Natural killer cell (primary cell): Measurements from ENCODE around the gene MRPL17. TPM values are rescaled to one million over a fixed set of nuclear protein-coding genes. Genes with fewer than 3 reads are reported as not detected.

Experiments
- ATAC-seq, 3 donors: fragments of 150-1000 bp in 2 of 3; fragments of 200-7000 bp in 1 of 3; cut with Tn5 transposase; 1 replicate in 1 of 3; 2 replicates in 2 of 3; pipeline ENCODE4 v1.10.0; 2021; ENCODE audit warnings: mild to moderate bottlenecking in 2 of 3, moderate library complexity in 2 of 3
- DNase-seq, 2 donors: peaks; one replicate each; pipeline versions ENCODE4 v3.0.0 to v3.0.0-alpha.2; 2013 to 2021; ENCODE audit warnings: mixed read lengths in 1 of 2
- H3K27ac ChIP-seq: one replicate; pipeline ENCODE4 v1.5.1; 2013; ENCODE audit warnings: mild to moderate bottlenecking, low read length
- H3K27me3 ChIP-seq: one replicate; pipeline ENCODE4 v1.6.1; 2013; ENCODE audit warnings: low read length; ENCODE audit not compliant: control insufficient read depth, insufficient read depth
- H3K36me3 ChIP-seq: one replicate; pipeline ENCODE4 v1.6.1; 2013; ENCODE audit warnings: low read length; ENCODE audit not compliant: control insufficient read depth, insufficient read depth
- H3K4me1 ChIP-seq: one replicate; pipeline ENCODE4 v1.6.1; 2013; ENCODE audit warnings: low read length; ENCODE audit not compliant: control insufficient read depth, insufficient read depth
- H3K4me3 ChIP-seq: one replicate; pipeline ENCODE4 v1.5.1; 2013; ENCODE audit warnings: low read length
- H3K9me3 ChIP-seq: one replicate; pipeline ENCODE4 v1.6.1; 2013; ENCODE audit warnings: low read length; ENCODE audit not compliant: control insufficient read depth, insufficient read depth
- H3K27ac Mint-ChIP-seq, 2 donors: one replicate each; pipeline ENCODE4 v1.8.0; 2022; ENCODE audit warnings: mild to moderate bottlenecking in 2 of 2, mixed read lengths in 2 of 2, moderate library complexity in 1 of 2
- H3K27me3 Mint-ChIP-seq, 2 donors: one replicate each; pipeline ENCODE4 v1.8.0; 2022; ENCODE audit warnings: low read depth in 2 of 2, mixed read lengths in 2 of 2
- H3K36me3 Mint-ChIP-seq: one replicate; pipeline ENCODE4 v1.8.0; 2022; ENCODE audit warnings: mixed read lengths
- H3K4me1 Mint-ChIP-seq, 2 donors: one replicate each; pipeline ENCODE4 v1.8.0; 2022; ENCODE audit warnings: mixed read lengths in 2 of 2
- H3K4me3 Mint-ChIP-seq: one replicate; pipeline ENCODE4 v1.8.0; 2022; ENCODE audit warnings: mild to moderate bottlenecking, moderate library complexity, mixed read lengths
- H3K9me3 Mint-ChIP-seq, 2 donors: one replicate each; pipeline ENCODE4 v1.8.0; 2022; ENCODE audit warnings: mixed read lengths in 2 of 2
- WGBS: methylation state at CpG from one replicate; pipeline ENCODE4 v1.1.7; 2013; ENCODE audit warnings: missing lambda C conversion rate; ENCODE audit not compliant: insufficient coverage; 5-methylcytosine and 5-hydroxymethylcytosine counted together
- intact Hi-C: fragments of 100-400 bp; cut with micrococcal nuclease; formaldehyde crosslinking; loops from one replicate; pipeline ENCODE4 v1.14.2; 2022
- total RNA-seq, 4 donors: library from RNA; stranded (reverse); fragments of 120-200 nt in 1 of 4; gene quantifications; one replicate each; pipeline versions ENCODE4 v1.2.3 to v1.2.4, GENCODE V29; 2013 to 2022
- TF ChIP-seq, protein P1 (sequence below): fragments of 200-600 bp; IDR thresholded peaks from one replicate; pipeline ENCODE4 v1.8.0; 2022; ENCODE audit warnings: antibody characterized with exemption

Gene MRPL17
- total RNA-seq, 3 donors from 2014 or later (not counting 1 experiment from before 2014, with no cell fraction given) = 9.0 to 11.8 (median 11.4) TPM

DNA sequence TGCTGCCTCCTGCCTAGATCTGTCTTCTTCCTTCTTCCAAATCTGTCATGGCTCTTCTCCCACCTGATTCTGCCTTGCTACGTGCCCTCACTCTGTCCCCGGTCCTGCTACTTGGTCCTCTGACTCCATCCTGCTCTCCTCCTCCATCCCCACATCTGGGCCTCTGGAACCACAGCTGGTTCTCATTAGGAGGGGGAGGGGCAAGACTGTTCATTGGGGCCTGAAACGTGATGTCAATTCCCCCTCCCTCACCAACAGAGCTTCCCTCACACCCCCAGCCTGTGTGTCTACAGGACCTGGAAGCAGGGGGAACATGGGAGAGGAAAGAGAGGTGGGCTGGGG, 36.6 kb downstream of the MRPL17 start:
- H3K4me1 ChIP-seq = peaks cover 33% of the 10 kb centered on the region
- DNase-seq = no peak
- Mint-ChIP-seq H3K4me3 (no peak overlapping the region), H3K27ac (no peak overlapping the region), H3K36me3 (no peaks in the 10 kb centered on the region), H3K4me1 (no peaks in the 10 kb centered on the region), H3K9me3 (no peaks in the 10 kb centered on the region), H3K27me3 (no peaks in the 10 kb centered on the region)
- WGBS = 62% methylated on average over 2 of the region's 3 CpGs
- peak overlapping the region; percentile 62 for H3K27ac ChIP-seq
- H3K9me3 ChIP-seq = no peaks in the 10 kb centered on the region
- H3K4me3 ChIP-seq = no peak overlapping the region
- TF ChIP-seq, protein P1, sequence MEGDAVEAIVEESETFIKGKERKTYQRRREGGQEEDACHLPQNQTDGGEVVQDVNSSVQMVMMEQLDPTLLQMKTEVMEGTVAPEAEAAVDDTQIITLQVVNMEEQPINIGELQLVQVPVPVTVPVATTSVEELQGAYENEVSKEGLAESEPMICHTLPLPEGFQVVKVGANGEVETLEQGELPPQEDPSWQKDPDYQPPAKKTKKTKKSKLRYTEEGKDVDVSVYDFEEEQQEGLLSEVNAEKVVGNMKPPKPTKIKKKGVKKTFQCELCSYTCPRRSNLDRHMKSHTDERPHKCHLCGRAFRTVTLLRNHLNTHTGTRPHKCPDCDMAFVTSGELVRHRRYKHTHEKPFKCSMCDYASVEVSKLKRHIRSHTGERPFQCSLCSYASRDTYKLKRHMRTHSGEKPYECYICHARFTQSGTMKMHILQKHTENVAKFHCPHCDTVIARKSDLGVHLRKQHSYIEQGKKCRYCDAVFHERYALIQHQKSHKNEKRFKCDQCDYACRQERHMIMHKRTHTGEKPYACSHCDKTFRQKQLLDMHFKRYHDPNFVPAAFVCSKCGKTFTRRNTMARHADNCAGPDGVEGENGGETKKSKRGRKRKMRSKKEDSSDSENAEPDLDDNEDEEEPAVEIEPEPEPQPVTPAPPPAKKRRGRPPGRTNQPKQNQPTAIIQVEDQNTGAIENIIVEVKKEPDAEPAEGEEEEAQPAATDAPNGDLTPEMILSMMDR = no peak
- H3K27me3 ChIP-seq = no peaks in the 10 kb centered on the region
- intact Hi-C loops = no loop called here
- peak in 2 of 3 donors; percentile 11 to 21 for ATAC-seq
- no peaks in the 10 kb centered on the region for H3K36me3 ChIP-seq

GRCh38 chr11:6646071-6646470, 37.1 kb downstream of the MRPL17 start:
- intact Hi-C loops = no loop called here
- Mint-ChIP-seq H3K4me1 (no peaks in the 10 kb centered on the region), H3K36me3 (no peaks in the 10 kb centered on the region), H3K27ac (no peak overlapping the region), H3K9me3 (no peaks in the 10 kb centered on the region), H3K27me3 (no peaks in the 10 kb centered on the region), H3K4me3 (no peak overlapping the region)
- no peak for DNase-seq
- Histone ChIP-seq H3K4me3 (no peak overlapping the region), H3K9me3 (no peaks in the 10 kb centered on the region), H3K27me3 (no peaks in the 10 kb centered on the region), H3K4me1 (peaks cover 33% of the 10 kb centered on the region), H3K36me3 (no peaks in the 10 kb centered on the region), H3K27ac (peak overlapping the region; percentile 62)
- TF ChIP-seq, protein P1 = no peak
- peak; percentile 45 to 76 (median 71) for ATAC-seq
- WGBS = 44% methylated on average over 12 of the region's 12 CpGs

DNA sequence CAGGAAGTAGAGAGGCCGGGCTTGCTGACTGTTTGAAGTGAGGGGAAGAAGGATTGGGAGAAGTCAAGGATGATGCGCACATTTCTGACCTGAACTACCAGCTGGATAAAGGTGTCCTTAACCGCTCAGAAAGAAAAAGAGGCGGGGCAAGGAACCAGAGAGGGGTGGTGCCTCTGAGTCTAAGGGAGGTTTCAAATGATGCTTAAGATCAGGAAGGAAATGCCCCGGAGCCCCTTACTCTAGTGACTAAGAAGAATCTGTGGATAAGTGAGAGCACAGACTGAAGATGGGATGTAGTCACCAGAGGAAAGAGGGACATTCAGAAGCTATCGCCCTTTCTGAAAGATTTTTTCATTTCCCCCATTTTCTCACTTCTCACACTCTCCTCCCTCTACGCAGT, 40.2 kb downstream of the MRPL17 start:
- H3K27me3 Mint-ChIP-seq = no peaks in the 10 kb centered on the region
- H3K36me3 Mint-ChIP-seq = no peaks in the 10 kb centered on the region
- Histone ChIP-seq H3K27me3 (no peaks in the 10 kb centered on the region), H3K9me3 (no peaks in the 10 kb centered on the region), H3K4me1 (peaks cover 33% of the 10 kb centered on the region), H3K4me3 (no peak overlapping the region), H3K36me3 (no peaks in the 10 kb centered on the region), H3K27ac (no peak overlapping the region)
- DNase-seq (no peak), ATAC-seq (no peak)
- no peaks in the 10 kb centered on the region for H3K9me3 Mint-ChIP-seq
- WGBS = 72% methylated on average over 7 of the region's 7 CpGs
- no peak overlapping the region for H3K27ac Mint-ChIP-seq
- TF ChIP-seq, protein P1 = no peak
- no peak overlapping the region for H3K4me3 Mint-ChIP-seq
- no peaks in the 10 kb centered on the region for H3K4me1 Mint-ChIP-seq
- intact Hi-C loops = no loop called here

DNA sequence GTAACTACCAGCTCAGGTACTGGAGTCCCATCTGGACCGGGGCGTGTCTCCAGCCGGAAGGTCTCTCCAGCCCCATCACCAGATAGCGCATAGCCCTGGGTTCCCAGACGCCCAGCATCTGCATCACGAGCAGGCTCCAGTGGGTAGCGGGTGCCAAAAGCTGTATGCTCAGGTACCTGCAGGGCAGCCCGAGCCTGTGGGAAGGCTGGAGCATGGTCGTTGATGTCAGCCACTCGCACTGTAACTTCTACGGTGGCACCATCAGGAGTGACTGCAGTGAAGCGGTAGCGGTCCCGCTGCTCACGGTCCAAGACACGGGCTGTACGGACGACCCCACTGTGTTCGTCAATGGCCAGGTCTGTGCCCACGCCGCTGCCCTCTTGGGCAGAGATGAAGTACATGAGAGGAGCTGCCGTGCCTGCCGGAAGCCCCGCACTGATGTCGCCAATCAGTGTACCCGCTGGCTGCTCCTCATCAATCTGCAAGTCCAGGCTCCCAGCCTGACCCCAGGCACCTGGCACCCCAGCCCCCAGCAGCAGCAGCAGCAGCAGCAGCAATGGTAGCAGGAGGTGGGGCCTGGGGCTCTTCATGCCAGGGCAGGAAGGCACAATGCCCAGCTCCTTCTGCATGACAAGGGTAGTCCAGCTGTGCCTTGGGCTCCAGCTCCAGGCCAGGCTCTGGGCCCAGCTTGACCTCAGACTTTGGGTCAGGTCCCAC, 42.0 kb downstream of the MRPL17 start:
- H3K4me3 Mint-ChIP-seq = no peak overlapping the region
- H3K4me1 Mint-ChIP-seq = no peaks in the 10 kb centered on the region
- intact Hi-C loops = no loop called here

More for the DNA sequence above, 42.0 kb downstream of the MRPL17 start:
- H3K4me3 ChIP-seq = no peak overlapping the region
- ATAC-seq (no peak), DNase-seq (no peak)
- Mint-ChIP-seq H3K36me3 (no peaks in the 10 kb centered on the region), H3K27me3 (no peaks in the 10 kb centered on the region), H3K9me3 (no peaks in the 10 kb centered on the region), H3K27ac (no peak overlapping the region)
- no peaks in the 10 kb centered on the region for H3K36me3 ChIP-seq
- H3K27me3 ChIP-seq = no peaks in the 10 kb centered on the region
- TF ChIP-seq, protein P1 = no peak
- H3K9me3 ChIP-seq = no peaks in the 10 kb centered on the region
- H3K27ac ChIP-seq = no peak overlapping the region
- H3K4me1 ChIP-seq = peaks cover 19% of the 10 kb centered on the region
- WGBS = 95% methylated on average over 26 of the region's 26 CpGs
